Measurements from ENCODE around the gene KRT3. TPM values are rescaled to one million over a fixed set of nuclear protein-coding genes. Genes with fewer than 3 reads are reported as not detected.

Gene KRT3
- total RNA-seq, 1 donor from 2014 or later, result not detected

- Histone ChIP-seq H3K27me3 (ENCODE audit: control insufficient read depth in 3 of 3, insufficient read depth in 3 of 3, low read length in 3 of 3) (peaks cover 24 to 55% (median 53%) of the 10 kb centered on the region in 3 donors), H3K9me3 (ENCODE audit: control insufficient read depth in 3 of 3, low read length in 3 of 3) (no peaks in the 10 kb centered on the region), H3K9ac (ENCODE audit: low read depth in 1 of 3, low read length in 3 of 3) (no peak overlapping the region), H3K27ac (ENCODE audit: low read depth, low read length) (no peak overlapping the region), H3K4me1 (ENCODE audit: control insufficient read depth in 3 of 3, insufficient read depth in 3 of 3, low read length in 3 of 3) (no peaks in the 10 kb centered on the region), H3K36me3 (ENCODE audit: control insufficient read depth in 3 of 3, insufficient read depth in 3 of 3, low read length in 3 of 3) (no peaks in the 10 kb centered on the region), H3K4me3 (ENCODE audit: low read length in 3 of 3) (no peak overlapping the region)
Observed at GRCh38 chr12:52835271-52836041, 39.5 kb upstream of the KRT3 start.

- Histone ChIP-seq H3K9ac (ENCODE audit: low read depth in 1 of 3, low read length in 3 of 3) (no peak overlapping the region), H3K36me3 (ENCODE audit: control insufficient read depth in 3 of 3, insufficient read depth in 3 of 3, low read length in 3 of 3) (no peaks in the 10 kb centered on the region), H3K27me3 (ENCODE audit: control insufficient read depth in 3 of 3, insufficient read depth in 3 of 3, low read length in 3 of 3) (peaks cover 24 to 53% (median 52%) of the 10 kb centered on the region in 3 donors), H3K9me3 (ENCODE audit: control insufficient read depth in 3 of 3, low read length in 3 of 3) (no peaks in the 10 kb centered on the region), H3K4me3 (ENCODE audit: low read length in 3 of 3) (no peak overlapping the region), H3K27ac (ENCODE audit: low read depth, low read length) (no peak overlapping the region), H3K4me1 (ENCODE audit: control insufficient read depth in 3 of 3, insufficient read depth in 3 of 3, low read length in 3 of 3) (no peaks in the 10 kb centered on the region)
Observed at GRCh38 chr12:52834727-52835001, 38.7 kb upstream of the KRT3 start.

GRCh38 chr12:52833922-52834726 is 38.2 kb upstream of the KRT3 start, which contains the start of gene KRT79:
TSS of gene KRT79 (minus strand) at chr12:52834311. CDS start at chr12:52834260, 51 bp downstream.
- H3K4me1 ChIP-seq (ENCODE audit: control insufficient read depth in 3 of 3, insufficient read depth in 3 of 3, low read length in 3 of 3), result no peaks in the 10 kb centered on the region
- H3K27ac ChIP-seq (ENCODE audit: low read depth, low read length), result no peak within 1 kb of the TSS
- H3K36me3 ChIP-seq (ENCODE audit: control insufficient read depth in 3 of 3, insufficient read depth in 3 of 3, low read length in 3 of 3), result no peaks in the 10 kb centered on the region
- H3K9me3 ChIP-seq (ENCODE audit: control insufficient read depth in 3 of 3, low read length in 3 of 3), result no peaks in the 10 kb centered on the region
- H3K4me3 ChIP-seq (ENCODE audit: low read length in 3 of 3), result no peak within 1 kb of the TSS
- H3K27me3 ChIP-seq (ENCODE audit: control insufficient read depth in 3 of 3, insufficient read depth in 3 of 3, low read length in 3 of 3), result peaks cover 19 to 52% (median 46%) of the 10 kb centered on the region in 3 donors
- H3K9ac ChIP-seq (ENCODE audit: low read depth in 1 of 3, low read length in 3 of 3), result no peak within 1 kb of the TSS

- H3K9me3 ChIP-seq (ENCODE audit: control insufficient read depth in 3 of 3, low read length in 3 of 3), result no peaks in the 10 kb centered on the region
- H3K4me3 ChIP-seq (ENCODE audit: low read length in 3 of 3), result no peak overlapping the region
- peaks cover 16 to 43% (median 38%) of the 10 kb centered on the region in 3 donors for H3K27me3 ChIP-seq (ENCODE audit: control insufficient read depth in 3 of 3, insufficient read depth in 3 of 3, low read length in 3 of 3)
Observed at GRCh38 chr12:52832985-52833905, 37.3 kb upstream of the KRT3 start.

GRCh38 chr12:52832451-52832850 is 36.5 kb upstream of the KRT3 start:
- no peak overlapping the region for H3K9ac ChIP-seq (ENCODE audit: low read depth in 1 of 3, low read length in 3 of 3)
- no peaks in the 10 kb centered on the region for H3K36me3 ChIP-seq (ENCODE audit: control insufficient read depth in 3 of 3, insufficient read depth in 3 of 3, low read length in 3 of 3)
- peaks cover 16 to 36% (median 36%) of the 10 kb centered on the region in 3 donors for H3K27me3 ChIP-seq (ENCODE audit: control insufficient read depth in 3 of 3, insufficient read depth in 3 of 3, low read length in 3 of 3)
- no peak overlapping the region for H3K27ac ChIP-seq (ENCODE audit: low read depth, low read length)
- H3K4me3 ChIP-seq (ENCODE audit: low read length in 3 of 3), result no peak overlapping the region
- no peaks in the 10 kb centered on the region for H3K9me3 ChIP-seq (ENCODE audit: control insufficient read depth in 3 of 3, low read length in 3 of 3)
- H3K4me1 ChIP-seq (ENCODE audit: control insufficient read depth in 3 of 3, insufficient read depth in 3 of 3, low read length in 3 of 3), result no peaks in the 10 kb centered on the region

More at GRCh38 chr12:52832985-52833905, 37.3 kb upstream of the KRT3 start:
- Histone ChIP-seq H3K9ac (ENCODE audit: low read depth in 1 of 3, low read length in 3 of 3) (no peak overlapping the region), H3K36me3 (ENCODE audit: control insufficient read depth in 3 of 3, insufficient read depth in 3 of 3, low read length in 3 of 3) (no peaks in the 10 kb centered on the region), H3K4me1 (ENCODE audit: control insufficient read depth in 3 of 3, insufficient read depth in 3 of 3, low read length in 3 of 3) (no peaks in the 10 kb centered on the region), H3K27ac (ENCODE audit: low read depth, low read length) (no peak overlapping the region)

GRCh38 chr12:52831251-52831650 is 35.3 kb upstream of the KRT3 start:
- no peaks in the 10 kb centered on the region for H3K36me3 ChIP-seq (ENCODE audit: control insufficient read depth in 3 of 3, insufficient read depth in 3 of 3, low read length in 3 of 3)

GRCh38 chr12:52829986-52830770 is 34.3 kb upstream of the KRT3 start:
- no peak overlapping the region for H3K9ac ChIP-seq (ENCODE audit: low read depth in 1 of 3, low read length in 3 of 3)
- no peaks in the 10 kb centered on the region for H3K36me3 ChIP-seq (ENCODE audit: control insufficient read depth in 3 of 3, insufficient read depth in 3 of 3, low read length in 3 of 3)
- no peak overlapping the region for H3K27ac ChIP-seq (ENCODE audit: low read depth, low read length)
- H3K4me1 ChIP-seq (ENCODE audit: control insufficient read depth in 3 of 3, insufficient read depth in 3 of 3, low read length in 3 of 3), result no peaks in the 10 kb centered on the region
- peaks cover 3 to 36% (median 19%) of the 10 kb centered on the region in 3 donors for H3K27me3 ChIP-seq (ENCODE audit: control insufficient read depth in 3 of 3, insufficient read depth in 3 of 3, low read length in 3 of 3)
- no peaks in the 10 kb centered on the region for H3K9me3 ChIP-seq (ENCODE audit: control insufficient read depth in 3 of 3, low read length in 3 of 3)
- no peak overlapping the region for H3K4me3 ChIP-seq (ENCODE audit: low read length in 3 of 3)

More at GRCh38 chr12:52831251-52831650, 35.3 kb upstream of the KRT3 start:
- no peak overlapping the region for H3K27ac ChIP-seq (ENCODE audit: low read depth, low read length)
- H3K27me3 ChIP-seq (ENCODE audit: control insufficient read depth in 3 of 3, insufficient read depth in 3 of 3, low read length in 3 of 3), result peaks cover 6 to 35% (median 24%) of the 10 kb centered on the region in 3 donors
- H3K4me1 ChIP-seq (ENCODE audit: control insufficient read depth in 3 of 3, insufficient read depth in 3 of 3, low read length in 3 of 3), result no peaks in the 10 kb centered on the region
- no peak overlapping the region for H3K4me3 ChIP-seq (ENCODE audit: low read length in 3 of 3)
- no peak overlapping the region for H3K9ac ChIP-seq (ENCODE audit: low read depth in 1 of 3, low read length in 3 of 3)
- H3K9me3 ChIP-seq (ENCODE audit: control insufficient read depth in 3 of 3, low read length in 3 of 3), result no peaks in the 10 kb centered on the region

- Histone ChIP-seq H3K27ac (ENCODE audit: low read depth, low read length) (no peak overlapping the region), H3K9me3 (ENCODE audit: control insufficient read depth in 3 of 3, low read length in 3 of 3) (no peaks in the 10 kb centered on the region), H3K4me3 (ENCODE audit: low read length in 3 of 3) (no peak overlapping the region), H3K9ac (ENCODE audit: low read depth in 1 of 3, low read length in 3 of 3) (no peak overlapping the region), H3K36me3 (ENCODE audit: control insufficient read depth in 3 of 3, insufficient read depth in 3 of 3, low read length in 3 of 3) (no peaks in the 10 kb centered on the region), H3K4me1 (ENCODE audit: control insufficient read depth in 3 of 3, insufficient read depth in 3 of 3, low read length in 3 of 3) (no peaks in the 10 kb centered on the region), H3K27me3 (ENCODE audit: control insufficient read depth in 3 of 3, insufficient read depth in 3 of 3, low read length in 3 of 3) (peaks cover 5 to 33% (median 28%) of the 10 kb centered on the region in 3 donors)
Observed at GRCh38 chr12:52828591-52829021, 32.7 kb upstream of the KRT3 start.

- Histone ChIP-seq H3K27ac (ENCODE audit: low read depth, low read length) (no peak overlapping the region), H3K27me3 (ENCODE audit: control insufficient read depth in 3 of 3, insufficient read depth in 3 of 3, low read length in 3 of 3) (peaks cover 5 to 37% (median 32%) of the 10 kb centered on the region in 3 donors), H3K4me1 (ENCODE audit: control insufficient read depth in 3 of 3, insufficient read depth in 3 of 3, low read length in 3 of 3) (no peaks in the 10 kb centered on the region), H3K36me3 (ENCODE audit: control insufficient read depth in 3 of 3, insufficient read depth in 3 of 3, low read length in 3 of 3) (no peaks in the 10 kb centered on the region), H3K4me3 (ENCODE audit: low read length in 3 of 3) (no peak overlapping the region), H3K9ac (ENCODE audit: low read depth in 1 of 3, low read length in 3 of 3) (no peak overlapping the region), H3K9me3 (ENCODE audit: control insufficient read depth in 3 of 3, low read length in 3 of 3) (no peaks in the 10 kb centered on the region)
Observed at GRCh38 chr12:52828156-52828555, 32.2 kb upstream of the KRT3 start.

Data from skeletal muscle tissue (tissue), 4 donors.